ENCODE measurements around the gene KLC1. TPM values are rescaled to one million over a fixed set of nuclear protein-coding genes. Genes with fewer than 3 reads are reported as not detected.

Gene KLC1
- total RNA-seq, 1 donor from 2014 or later, result 211 TPM

- no peak for DNase-seq (ENCODE audit: extremely low spot score, unreplicated experiment)
- Mint-ChIP-seq H3K36me3 (ENCODE audit: unreplicated experiment) (no peaks in the 10 kb centered on the region), H3K27ac (ENCODE audit: unreplicated experiment) (no peak overlapping the region), H3K27me3 (ENCODE audit: unreplicated experiment) (no peaks in the 10 kb centered on the region), H3K4me1 (ENCODE audit: unreplicated experiment) (peaks cover 47% of the 10 kb centered on the region), H3K9me3 (ENCODE audit: unreplicated experiment) (no peaks in the 10 kb centered on the region), H3K4me3 (ENCODE audit: unreplicated experiment) (peak overlapping the region; percentile 79)
- TF ChIP-seq CTCF (IDR thresholded peaks at IDR 0.05), result no peak
These were observed 87.9 kb downstream of the KLC1 start for GRCh38 chr14:103716899-103717411.

GRCh38 chr14:103718572-103718971 is 89.6 kb downstream of the KLC1 start:
- Mint-ChIP-seq H3K27ac (ENCODE audit: unreplicated experiment) (no peak overlapping the region), H3K27me3 (ENCODE audit: unreplicated experiment) (no peaks in the 10 kb centered on the region), H3K4me1 (ENCODE audit: unreplicated experiment) (peaks cover 54% of the 10 kb centered on the region), H3K4me3 (ENCODE audit: unreplicated experiment) (no peak overlapping the region), H3K36me3 (ENCODE audit: unreplicated experiment) (no peaks in the 10 kb centered on the region), H3K9me3 (ENCODE audit: unreplicated experiment) (no peaks in the 10 kb centered on the region)
- DNase-seq (ENCODE audit: extremely low spot score, unreplicated experiment), result no peak
- TF ChIP-seq CTCF (IDR thresholded peaks at IDR 0.05), result no peak

- no peak for TF ChIP-seq CTCF (IDR thresholded peaks at IDR 0.05)
- no peaks in the 10 kb centered on the region for H3K9me3 Mint-ChIP-seq (ENCODE audit: unreplicated experiment)
- H3K36me3 Mint-ChIP-seq (ENCODE audit: unreplicated experiment), result no peaks in the 10 kb centered on the region
- H3K27me3 Mint-ChIP-seq (ENCODE audit: unreplicated experiment), result no peaks in the 10 kb centered on the region
- peaks cover 52% of the 10 kb centered on the region for H3K4me1 Mint-ChIP-seq (ENCODE audit: unreplicated experiment)
- H3K4me3 Mint-ChIP-seq (ENCODE audit: unreplicated experiment), result no peak overlapping the region
- no peak overlapping the region for H3K27ac Mint-ChIP-seq (ENCODE audit: unreplicated experiment)
- DNase-seq (ENCODE audit: extremely low spot score, unreplicated experiment), result no peak
These were observed 90.7 kb downstream of the KLC1 start for GRCh38 chr14:103719751-103720150.

- no peak overlapping the region for H3K4me3 Mint-ChIP-seq (ENCODE audit: unreplicated experiment)
- peak overlapping the region; percentile 60 for H3K27ac Mint-ChIP-seq (ENCODE audit: unreplicated experiment)
- TF ChIP-seq CTCF (IDR thresholded peaks at IDR 0.05), result no peak
- DNase-seq (ENCODE audit: extremely low spot score, unreplicated experiment), result no peak
- peaks cover 50% of the 10 kb centered on the region for H3K4me1 Mint-ChIP-seq (ENCODE audit: unreplicated experiment)
- no peaks in the 10 kb centered on the region for H3K36me3 Mint-ChIP-seq (ENCODE audit: unreplicated experiment)
- no peaks in the 10 kb centered on the region for H3K27me3 Mint-ChIP-seq (ENCODE audit: unreplicated experiment)
- H3K9me3 Mint-ChIP-seq (ENCODE audit: unreplicated experiment), result no peaks in the 10 kb centered on the region
These were observed 92.5 kb downstream of the KLC1 start for GRCh38 chr14:103721334-103722120.

- Mint-ChIP-seq H3K4me3 (ENCODE audit: unreplicated experiment) (no peak overlapping the region), H3K27ac (ENCODE audit: unreplicated experiment) (peak overlapping the region; percentile 87), H3K27me3 (ENCODE audit: unreplicated experiment) (no peaks in the 10 kb centered on the region), H3K36me3 (ENCODE audit: unreplicated experiment) (peaks cover 2% of the 10 kb centered on the region), H3K4me1 (ENCODE audit: unreplicated experiment) (peaks cover 31% of the 10 kb centered on the region), H3K9me3 (ENCODE audit: unreplicated experiment) (no peaks in the 10 kb centered on the region)
- DNase-seq (ENCODE audit: extremely low spot score, unreplicated experiment), result no peak
- no peak for TF ChIP-seq CTCF (IDR thresholded peaks at IDR 0.05)
These were observed 94.7 kb downstream of the KLC1 start for GRCh38 chr14:103723748-103724081.
